ENCODE measurements around the gene CES5A. TPM values are rescaled to one million over a fixed set of nuclear protein-coding genes. Genes with fewer than 3 reads are reported as not detected.
"Not testable (repeated sequence)": the region's sequence is repeated elsewhere in the genome, so short reads cannot be mapped to it uniquely, and the experiment has no call there.

Gene CES5A
- total RNA-seq, 1 donor from 2014 or later = not detected

DNA sequence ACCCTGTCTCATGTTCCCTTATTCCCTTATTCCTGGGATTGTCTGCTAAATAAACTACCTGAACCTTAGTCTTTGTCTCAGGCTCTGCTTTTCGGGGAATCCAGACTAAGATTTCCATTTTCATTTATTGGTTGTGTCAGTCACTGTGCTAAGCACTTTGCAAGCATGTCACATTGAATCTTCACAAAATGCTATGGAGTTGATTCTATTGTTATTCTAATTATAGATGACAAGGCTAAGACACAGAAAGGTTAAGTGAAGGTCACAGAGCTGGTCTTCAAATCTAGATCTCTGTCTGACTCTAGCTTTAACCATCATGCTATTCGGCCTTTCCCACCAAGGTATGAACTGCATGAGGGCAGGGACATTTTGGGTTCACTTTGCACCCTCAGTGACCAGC, 13.4 kb upstream of the CES5A start:
- no peak for DNase-seq (ENCODE audit: low spot score)

DNA sequence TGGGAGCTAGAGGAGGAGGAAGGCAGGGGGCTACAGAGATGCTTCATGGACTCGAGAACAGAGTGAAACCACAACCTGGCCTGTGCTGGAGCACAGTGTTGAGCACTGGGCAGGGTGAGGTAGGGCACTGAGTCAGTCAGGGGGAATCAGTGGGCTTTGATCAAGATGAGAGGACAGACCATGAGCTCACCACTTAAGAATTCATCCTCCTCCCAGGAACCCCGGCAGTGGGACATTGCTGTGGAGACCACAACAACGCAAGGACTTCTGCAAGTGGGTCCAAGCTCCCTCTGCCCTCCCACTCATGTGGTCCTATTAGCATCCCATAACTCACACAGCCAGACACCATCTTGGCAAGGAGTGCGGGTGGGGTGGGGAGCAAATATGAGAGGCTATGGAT, 1.7 kb upstream of the CES5A start:
- DNase-seq (ENCODE audit: low spot score) = no peak

GRCh38 chr16:55873122-55873521, 2.1 kb downstream of the CES5A start:
- no peak for DNase-seq (ENCODE audit: low spot score)

GRCh38 chr16:55872130-55872529, 3.0 kb downstream of the CES5A start:
- DNase-seq (ENCODE audit: low spot score) = no peak

DNA sequence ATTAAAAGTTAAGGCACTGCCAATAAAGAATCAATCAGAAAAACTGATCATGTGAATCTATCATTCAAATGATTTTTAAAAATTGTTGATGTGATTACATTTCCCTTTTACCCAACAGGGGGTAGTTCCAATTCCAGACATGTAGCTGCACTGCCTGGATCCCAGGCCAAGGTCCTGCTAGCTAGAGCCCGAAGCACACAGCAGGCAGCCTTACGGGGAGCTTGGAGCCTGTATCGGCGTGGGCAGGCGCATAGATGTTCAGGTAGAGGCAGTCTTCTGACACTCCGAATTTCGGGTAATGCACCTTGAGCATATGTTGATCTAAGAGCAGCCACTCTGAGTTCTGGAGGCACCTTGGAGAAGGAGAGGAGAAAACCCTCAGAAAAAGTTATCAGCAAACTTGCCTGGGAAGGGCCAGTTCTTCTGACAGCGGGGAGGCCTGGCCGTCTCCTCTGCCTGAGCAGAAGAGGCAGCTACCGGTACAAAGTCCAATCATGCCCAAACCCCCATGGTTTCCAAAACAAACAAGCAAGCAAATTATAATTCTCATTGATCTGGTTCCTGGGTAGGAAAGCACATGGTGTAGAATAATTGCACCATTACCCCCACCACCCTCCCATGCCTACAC, 3.6 kb downstream of the CES5A start:
- DNase-seq (ENCODE audit: low spot score) = no peak

DNA sequence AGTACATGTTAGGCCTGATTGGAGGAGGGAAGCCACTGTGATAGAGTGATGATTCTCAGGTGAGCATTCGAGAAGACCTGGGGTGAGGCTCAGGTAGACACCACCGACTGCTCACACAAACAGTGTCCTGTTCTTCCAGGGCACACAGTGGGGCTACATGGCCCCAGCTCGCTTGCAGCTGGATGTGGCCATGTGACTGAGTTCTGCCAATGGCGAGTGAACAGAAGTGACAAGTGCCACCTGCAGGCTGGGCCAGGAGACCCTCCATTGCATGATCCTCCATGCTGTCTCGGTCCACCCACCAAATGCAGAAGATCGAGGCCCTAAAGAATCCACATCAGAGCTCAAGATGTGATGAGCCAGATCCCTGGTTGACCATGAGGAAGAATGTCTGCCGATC, 6.2 kb downstream of the CES5A start:
- DNase-seq (ENCODE audit: low spot score) = no peak

- no peak for DNase-seq (ENCODE audit: low spot score)
Measured at GRCh38 chr16:55868137-55868536, 7.0 kb downstream of the CES5A start.

DNA sequence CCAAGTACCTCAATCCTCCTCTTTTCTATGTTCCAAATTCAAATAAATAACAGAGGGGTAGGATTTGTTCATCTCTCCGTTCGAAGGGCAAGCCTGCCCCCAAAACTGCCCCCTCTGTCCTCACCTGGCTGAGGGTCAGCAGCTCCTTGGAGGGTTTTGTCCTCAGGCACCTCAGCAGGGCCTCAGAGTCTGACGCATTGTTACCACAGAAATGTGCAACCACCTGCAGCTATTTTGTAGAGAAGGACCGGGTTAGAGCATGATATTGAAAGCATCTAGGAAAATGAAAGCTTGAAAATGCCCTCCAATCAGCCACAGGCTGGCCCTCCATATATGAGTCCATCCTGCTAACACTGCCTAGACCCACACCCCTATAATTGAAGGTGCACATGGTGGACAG, 13.9 kb downstream of the CES5A start:
- no peak for DNase-seq (ENCODE audit: low spot score)

GRCh38 chr16:55857650-55858049, 17.5 kb downstream of the CES5A start:
- DNase-seq (ENCODE audit: low spot score) = not testable (repeated sequence)

GRCh38 chr16:55856950-55857349, 18.2 kb downstream of the CES5A start:
- DNase-seq (ENCODE audit: low spot score) = no peak

- DNase-seq (ENCODE audit: low spot score) = no peak
Measured at GRCh38 chr16:55853114-55853513, 22.1 kb downstream of the CES5A start.

GRCh38 chr16:55849536-55849935, 25.6 kb downstream of the CES5A start:
- DNase-seq (ENCODE audit: low spot score) = no peak

GRCh38 chr16:55846598-55847346, 28.4 kb downstream of the CES5A start:
- no peak for DNase-seq (ENCODE audit: low spot score)

DNA sequence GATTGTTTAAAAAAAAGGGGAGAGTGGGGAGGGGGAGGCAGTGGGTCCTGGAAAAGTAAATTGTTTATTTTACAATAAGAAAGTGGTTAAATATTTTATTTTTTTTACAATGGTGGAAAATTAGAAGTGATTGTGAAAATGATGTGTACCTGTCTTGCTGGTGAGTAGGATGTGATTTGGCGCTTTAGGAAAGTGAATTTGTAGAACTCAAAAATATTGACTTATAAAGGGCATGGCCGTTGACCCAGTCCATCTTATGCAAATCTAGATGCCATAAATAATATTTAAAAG, 32.1 kb downstream of the CES5A start:
- no peak for DNase-seq (ENCODE audit: low spot score)

DNA sequence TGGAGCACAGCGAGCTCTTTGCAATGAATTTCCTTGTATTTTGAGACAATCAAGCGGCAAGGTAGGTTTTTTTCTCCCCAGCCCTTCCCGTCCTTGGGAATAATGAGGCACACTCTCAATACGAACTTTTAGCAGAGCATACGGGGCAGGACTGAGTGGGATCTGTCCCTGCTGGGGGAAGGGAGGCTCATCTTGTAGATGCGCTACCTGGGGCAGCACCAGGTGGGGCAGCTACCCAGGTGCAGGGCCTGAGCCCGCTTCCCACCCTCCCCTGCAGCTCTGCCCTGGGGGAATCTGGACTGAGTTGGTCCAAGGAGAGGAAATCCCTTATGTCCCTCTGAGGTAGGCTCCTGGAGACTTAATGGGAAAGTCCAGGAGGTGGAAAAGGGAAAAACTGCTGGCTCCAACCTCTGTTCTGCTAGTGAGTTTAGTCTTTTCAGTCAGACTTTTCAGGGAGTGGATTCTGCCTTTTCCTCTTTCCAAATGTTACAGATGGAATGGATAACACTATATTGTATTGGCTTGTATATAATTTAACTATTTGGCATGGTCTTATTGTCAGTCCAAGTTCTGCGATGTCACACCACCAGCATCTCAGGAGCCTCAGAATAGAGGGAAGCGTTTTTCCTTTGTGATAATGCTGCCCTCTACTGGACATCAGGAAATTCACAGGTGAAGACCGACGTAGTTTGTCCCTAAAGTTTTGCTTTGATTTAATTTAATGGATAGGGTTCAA, 32.6 kb downstream of the CES5A start:
- DNase-seq (ENCODE audit: low spot score) = no peak

DNA sequence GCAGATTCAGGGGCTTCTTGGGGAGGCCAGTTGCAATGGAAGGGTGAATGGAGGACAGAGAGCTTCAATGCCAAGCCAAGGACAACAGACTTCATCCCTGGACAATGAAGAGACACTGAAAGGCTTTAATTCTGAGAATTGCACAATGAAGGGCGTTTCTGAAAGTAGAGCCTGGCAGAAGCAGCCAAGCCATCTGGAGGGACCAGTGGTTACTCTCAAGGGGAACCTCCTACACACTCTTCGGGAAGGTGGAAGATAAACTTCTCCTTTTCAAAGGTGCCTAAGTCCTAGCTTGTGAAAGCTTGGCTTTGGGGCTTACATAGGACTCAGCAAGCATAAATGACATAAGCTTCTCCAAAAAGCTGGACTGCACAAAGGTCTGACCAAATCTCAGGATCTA, 36.1 kb downstream of the CES5A start:
- DNase-seq (ENCODE audit: low spot score) = no peak

- no peak for DNase-seq (ENCODE audit: low spot score)
Measured at GRCh38 chr16:55836158-55836611, 39.0 kb downstream of the CES5A start.

- no peak for DNase-seq (ENCODE audit: low spot score)
Measured at GRCh38 chr16:55835581-55835980, 39.6 kb downstream of the CES5A start.

- not testable (repeated sequence) for DNase-seq (ENCODE audit: low spot score)
Measured at GRCh38 chr16:55835173-55835572, 40.0 kb downstream of the CES5A start.

DNA sequence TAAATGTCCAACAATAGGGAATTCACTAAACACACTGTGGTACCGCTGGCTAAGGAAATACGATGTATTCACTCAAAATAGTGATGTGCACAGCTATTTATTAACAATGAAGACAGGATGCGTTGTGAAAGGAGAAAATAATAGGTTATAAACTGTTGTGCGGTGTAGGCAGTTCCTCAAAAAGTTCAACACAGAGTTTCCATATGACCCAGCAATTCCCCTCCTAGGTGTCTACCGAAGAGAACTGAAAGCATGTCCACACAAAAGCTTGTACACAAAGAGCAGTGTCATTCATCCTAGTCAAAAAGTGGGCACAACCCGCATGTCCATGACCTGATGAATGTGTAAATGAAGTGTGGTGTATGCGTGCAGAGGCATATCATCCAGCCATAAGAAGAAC, 41.1 kb downstream of the CES5A start:
- DNase-seq (ENCODE audit: low spot score) = no peak

DNA sequence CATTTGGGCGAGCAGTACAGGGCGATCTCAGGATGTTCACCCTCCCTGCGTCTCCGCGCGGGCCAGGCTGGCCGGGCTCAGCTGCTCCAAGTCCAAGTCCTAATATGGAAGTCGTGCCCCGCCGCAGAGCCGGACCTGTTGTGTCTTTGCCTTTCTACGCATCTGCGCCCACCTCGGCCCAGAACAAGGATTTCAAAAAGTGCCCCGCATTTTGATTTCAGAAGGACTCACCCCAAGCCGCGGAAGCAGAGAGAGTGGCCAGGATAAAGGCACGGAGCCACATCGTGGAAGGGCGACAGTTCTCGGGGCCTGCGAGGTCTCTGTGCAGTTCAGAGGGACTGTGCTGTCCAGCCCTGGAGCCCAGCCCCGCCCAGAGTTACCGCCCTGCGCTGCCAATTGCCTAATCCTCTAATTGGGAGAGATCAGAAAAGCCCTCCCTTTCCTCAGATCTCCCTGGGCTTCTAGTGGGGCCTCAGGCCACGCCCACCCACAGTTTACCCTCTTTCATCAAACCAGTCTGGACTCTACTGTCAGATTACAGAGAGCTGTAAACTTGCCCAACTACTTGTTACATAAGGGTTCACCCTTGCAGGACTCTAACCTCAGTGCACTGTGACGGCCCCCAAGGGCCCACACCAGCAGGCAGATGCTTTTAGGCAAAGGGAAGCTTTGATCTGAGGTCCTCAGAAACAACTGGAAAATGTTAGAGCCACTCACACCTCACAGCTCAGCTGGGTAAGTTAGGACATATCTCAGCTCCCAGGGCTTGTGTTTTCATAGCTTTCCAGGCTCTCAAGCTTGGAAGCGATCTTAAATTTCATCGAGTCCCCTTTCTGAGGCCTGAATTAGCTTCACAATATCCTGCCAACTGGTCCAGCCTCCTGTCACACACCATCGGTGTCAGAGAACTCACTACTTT, 42.1 kb downstream of the CES5A start, which contains the start of gene CES1:
TSS of gene CES1 (minus strand) at position 324 of the 919 bp plus-strand sequence. CDS start at position 283, 41 bp downstream.
- DNase-seq (ENCODE audit: low spot score) = no peak

Measured in mesenteric fat pad (tissue), 1 donor.